Lower lobe of right lung (tissue), 2 donors: Measurements from ENCODE around the gene NYNRIN. TPM values are rescaled to one million over a fixed set of nuclear protein-coding genes. Genes with fewer than 3 reads are reported as not detected.

Experiments used
- ATAC-seq, 2 donors: fragments of 200-7000 bp; cut with Tn5 transposase; one replicate each; pipeline ENCODE4 v1.9.1; 2020 to 2022; ENCODE audit warnings: mild to moderate bottlenecking in 2 of 2, moderate library complexity in 2 of 2
- DNase-seq: peaks from one replicate; pipeline ENCODE4 v3.0.0-alpha.2; 2020
- H3K27ac ChIP-seq: fragments of 200-600 bp; one replicate; pipeline ENCODE4 v1.8.0; 2022
- H3K27me3 ChIP-seq: fragments of 200-600 bp; one replicate; pipeline ENCODE4 v1.8.0; 2022; ENCODE audit warnings: low read depth
- H3K36me3 ChIP-seq: fragments of 200-600 bp; one replicate; pipeline ENCODE4 v1.8.0; 2022; ENCODE audit warnings: mild to moderate bottlenecking
- H3K4me1 ChIP-seq: fragments of 200-600 bp; one replicate; pipeline ENCODE4 v1.8.0; 2022
- H3K4me3 ChIP-seq: fragments of 200-600 bp; one replicate; pipeline ENCODE4 v1.8.0; 2022; ENCODE audit warnings: mild to moderate bottlenecking
- H3K9me3 ChIP-seq: fragments of 200-600 bp; one replicate; pipeline ENCODE4 v1.8.0; 2022
- CTCF ChIP-seq: fragments of 200-600 bp; IDR thresholded peaks from one replicate; pipeline ENCODE4 v1.8.0; 2022; ENCODE audit warnings: antibody characterized with exemption, mild to moderate bottlenecking
- intact Hi-C: fragments of 100-400 bp; cut with DNase I; formaldehyde crosslinking; loops from one replicate; pipeline ENCODE4 v1.11.0; 2022
- total RNA-seq: library from RNA; stranded (reverse); fragmentation: NEBNext Ultra II Directional; extraction: Animal tissue kit (Norgen Biotek cat#: 25700); gene quantifications from one replicate; pipeline ENCODE4 v1.2.1, GENCODE V29; 2021
- donor health status: DM: no; HTN: yes; CAD: no; lungs with severe emphysema.

The NYNRIN gene
- total RNA-seq, 1 donor from 2014 or later, result 17.9 TPM

DNA sequence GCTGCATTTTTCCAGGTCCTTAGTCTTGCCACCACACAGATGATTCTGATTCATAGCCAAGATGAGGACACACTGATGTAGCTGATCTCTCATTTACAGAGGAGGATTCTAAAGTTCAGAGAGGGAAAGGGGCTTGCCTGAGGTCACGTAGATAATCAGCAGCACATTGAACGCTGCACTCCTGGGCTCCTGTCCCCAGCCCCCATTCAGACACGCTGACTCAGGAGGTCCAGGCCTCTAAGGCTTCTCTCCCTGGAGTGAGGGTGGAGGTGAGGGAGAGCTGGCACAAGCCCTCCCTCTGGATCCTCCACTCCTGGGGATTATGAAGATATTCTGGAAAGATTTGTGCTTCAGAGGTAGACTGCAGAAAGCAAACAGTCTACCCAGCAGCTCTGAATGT, 20.5 kb upstream of the NYNRIN start:
- Histone ChIP-seq H3K27me3 (no peaks in the 10 kb centered on the region), H3K9me3 (no peaks in the 10 kb centered on the region), H3K4me3 (no peak overlapping the region), H3K4me1 (no peaks in the 10 kb centered on the region), H3K27ac (no peak overlapping the region), H3K36me3 (peaks cover 6% of the 10 kb centered on the region)
- no peak for DNase-seq
- no peak for TF ChIP-seq CTCF
- ATAC-seq, result no peak
- intact Hi-C loops, result no loop called here

DNA sequence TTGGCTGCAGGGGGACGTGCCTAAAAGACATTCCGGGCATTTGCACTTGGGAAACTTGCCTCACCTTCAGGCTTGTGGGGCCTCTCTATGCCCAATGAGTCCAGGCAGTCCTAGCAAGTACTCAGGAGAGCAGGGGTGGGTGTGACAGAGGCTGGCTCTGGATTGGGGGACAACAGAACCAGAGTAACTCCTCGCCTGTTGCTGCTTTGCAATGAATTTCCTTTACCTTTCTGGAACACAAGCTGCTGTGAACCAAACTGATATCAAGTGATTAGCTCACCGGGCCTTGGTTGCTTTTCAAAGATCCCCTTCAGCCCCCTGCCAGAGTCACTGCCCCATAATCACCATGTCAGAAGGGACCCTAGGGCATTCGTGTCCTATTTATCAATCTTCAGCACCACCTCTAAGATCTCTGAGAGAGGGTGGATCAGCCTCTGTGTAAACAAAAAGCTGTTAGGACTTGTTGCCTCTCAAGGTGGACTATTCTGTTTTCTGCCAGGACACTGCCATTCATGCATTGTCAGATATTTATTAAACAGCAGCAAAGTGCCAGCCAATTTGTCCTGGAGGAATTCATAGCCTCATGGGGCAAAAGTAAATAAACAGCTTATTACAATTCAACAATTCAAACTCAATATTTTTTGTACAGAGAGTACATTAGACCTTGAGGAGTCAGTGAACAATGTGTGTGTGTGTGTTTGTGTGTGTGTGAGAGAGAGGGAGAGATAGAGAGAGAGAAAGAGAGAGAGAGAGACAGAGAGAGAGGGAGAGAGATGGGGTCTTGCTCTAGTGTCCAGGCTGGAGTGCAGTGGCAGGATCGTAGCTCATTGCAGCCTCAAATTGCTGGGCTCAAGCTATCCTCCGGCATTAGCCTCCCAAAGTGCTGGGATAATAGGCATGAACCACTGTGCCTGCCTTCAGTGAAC, 19.6 kb upstream of the NYNRIN start:
- DNase-seq (no peak), ATAC-seq (no peak)
- Histone ChIP-seq H3K27ac (no peak overlapping the region), H3K4me3 (no peak overlapping the region), H3K27me3 (no peaks in the 10 kb centered on the region), H3K9me3 (no peaks in the 10 kb centered on the region), H3K36me3 (no peaks in the 10 kb centered on the region), H3K4me1 (no peaks in the 10 kb centered on the region)
- intact Hi-C loops, result no loop called here
- TF ChIP-seq CTCF, result no peak

GRCh38 chr14:24379907-24380730, 18.7 kb upstream of the NYNRIN start:
- ATAC-seq (no peak), DNase-seq (no peak)
- no peaks in the 10 kb centered on the region for H3K27me3 ChIP-seq
- no peak for TF ChIP-seq CTCF
- H3K4me3 ChIP-seq, result no peak overlapping the region
- H3K9me3 ChIP-seq, result no peaks in the 10 kb centered on the region
- no peak overlapping the region for H3K27ac ChIP-seq
- H3K4me1 ChIP-seq, result no peaks in the 10 kb centered on the region
- intact Hi-C loops, result no loop called here
- no peaks in the 10 kb centered on the region for H3K36me3 ChIP-seq

- no peaks in the 10 kb centered on the region for H3K36me3 ChIP-seq
- no peak overlapping the region for H3K4me3 ChIP-seq
- TF ChIP-seq CTCF, result no peak
- no peaks in the 10 kb centered on the region for H3K9me3 ChIP-seq
- DNase-seq, result no peak
- intact Hi-C loops, result no loop called here
- ATAC-seq, result no peak
- no peaks in the 10 kb centered on the region for H3K4me1 ChIP-seq
- no peak overlapping the region for H3K27ac ChIP-seq
- H3K27me3 ChIP-seq, result no peaks in the 10 kb centered on the region
Observed at GRCh38 chr14:24381363-24382063, 17.3 kb upstream of the NYNRIN start.

- Histone ChIP-seq H3K27me3 (no peaks in the 10 kb centered on the region), H3K36me3 (no peaks in the 10 kb centered on the region), H3K27ac (no peak overlapping the region), H3K4me3 (no peak overlapping the region), H3K9me3 (no peaks in the 10 kb centered on the region), H3K4me1 (no peaks in the 10 kb centered on the region)
- no peak for DNase-seq
- no peak for ATAC-seq
- TF ChIP-seq CTCF, result no peak
- intact Hi-C loops, result no loop called here
Observed at GRCh38 chr14:24382064-24382371, 16.8 kb upstream of the NYNRIN start.
